ENCODE data around the gene HIGD1A. TPM values are rescaled to one million over a fixed set of nuclear protein-coding genes. Genes with fewer than 3 reads are reported as not detected.

Gene HIGD1A
- total and polyA plus RNA-seq, 2 of the 8 experiments (the other 6 are each of a cell fraction or from before 2014, with no cell fraction given), result 67.3 to 95.4 TPM

- H4K5ac ChIP-seq (ENCODE audit: insufficient read length, low read depth, low read length), result no peak overlapping the region
- H3K4me2 ChIP-seq (ENCODE audit: insufficient read depth in 1 of 2, low read depth in 2 of 2, low read length in 2 of 2), result no peak overlapping the region
- no peak overlapping the region for H2BK15ac ChIP-seq (ENCODE audit: low read length)
- DNase-seq (ENCODE audit: low read depth in 1 of 2, low spot score in 2 of 2) (no peak), FAIRE-seq (no peak)
- no peak overlapping the region for H3K9ac ChIP-seq (replicated peaks in 1 of 4; ENCODE audit: extremely low read depth in 1 of 4, low read depth in 3 of 4, low read length in 3 of 4)
- no peaks in the 10 kb centered on the region for H3K36me3 ChIP-seq (ENCODE audit: control insufficient read depth in 2 of 4, insufficient read depth in 4 of 4, low read length in 3 of 4)
- POLR2A ChIA-PET (ENCODE audit: partially characterized antibody), result no interaction called here
- no peak overlapping the region for H3K27ac ChIP-seq (ENCODE audit: low read depth, low read length)
- no peaks in the 10 kb centered on the region for H4K20me1 ChIP-seq (replicated peaks in 1 of 2; ENCODE audit: control insufficient read depth in 1 of 2, insufficient read depth in 2 of 2, low read length in 2 of 2)
- no peak overlapping the region for H4K91ac ChIP-seq (replicated peaks; ENCODE audit: insufficient read length, low read length)
- no peak overlapping the region for H2BK5ac ChIP-seq (ENCODE audit: low read depth, low read length)
- no peaks in the 10 kb centered on the region for H3K23me2 ChIP-seq (ENCODE audit: low read depth, low read length)
- H3K27me3 ChIP-seq (replicated peaks in 1 of 4; ENCODE audit: control insufficient read depth in 3 of 4, extremely low read depth in 1 of 4, insufficient read depth in 3 of 4, low read length in 3 of 4), result no peaks in the 10 kb centered on the region
- H2BK20ac ChIP-seq (ENCODE audit: low read length), result no peak overlapping the region
- no peak overlapping the region for H3K4ac ChIP-seq (replicated peaks; ENCODE audit: insufficient read length, low read depth, low read length)
- H3K4me1 ChIP-seq (replicated peaks in 1 of 4; ENCODE audit: control insufficient read depth in 3 of 4, insufficient read depth in 4 of 4, low read length in 3 of 4), result no peaks in the 10 kb centered on the region
- H3K79me2 ChIP-seq (ENCODE audit: control insufficient read depth in 1 of 2, insufficient read depth in 2 of 2, low read length in 2 of 2), result no peaks in the 10 kb centered on the region
- no peak overlapping the region for H2BK12ac ChIP-seq (ENCODE audit: low read depth, low read length)
- no peak overlapping the region for H3K23ac ChIP-seq (ENCODE audit: insufficient read length)
- 86% methylated on average over 1 of the region's 1 CpG; no CpG with 5 or more reads in 1 of the 2 experiments for WGBS, 2 experiments (ENCODE audit: extremely low coverage in 1 of 2, insufficient coverage in 1 of 2, insufficient read length in 1 of 2, insufficient replicate concordance in 2 of 2, low coverage in 1 of 2, low lambda C conversion rate in 2 of 2, missing lambda C conversion rate in 1 of 2)
- no peak overlapping the region for H4K8ac ChIP-seq (ENCODE audit: extremely low read depth, insufficient read depth, low read length)
- no peak overlapping the region for H2AK5ac ChIP-seq (ENCODE audit: low read depth, low read length)
- H2AFZ ChIP-seq (ENCODE audit: low read length), result no peak overlapping the region
- no peak overlapping the region for H3K14ac ChIP-seq (ENCODE audit: insufficient read length)
- H3K9me3 ChIP-seq (ENCODE audit: insufficient read depth in 2 of 2, low read depth in 1 of 2, low read length in 1 of 2), result no peaks in the 10 kb centered on the region; a peak in 1 of 4 replicates
- no peak overlapping the region for H3K4me3 ChIP-seq (ENCODE audit: extremely low read depth in 1 of 4, insufficient read depth in 2 of 4, low read depth in 3 of 4, low read length in 4 of 4)
- H3K56ac ChIP-seq (replicated peaks; ENCODE audit: insufficient read length, low read depth, low read length), result no peak overlapping the region
- no peak overlapping the region for H3K18ac ChIP-seq (ENCODE audit: extremely low read depth, low read length)
- no peaks in the 10 kb centered on the region for H3K79me1 ChIP-seq (ENCODE audit: low read depth, low read length)
- TF ChIP-seq BCL11A (IDR thresholded peaks at IDR 0.05; ENCODE audit: low read depth in 2 of 2, low read length in 2 of 2) (no peak), SRF (IDR thresholded peaks at IDR 0.05; ENCODE audit: low read depth, low read length) (no peak), BRCA1 (IDR thresholded peaks at IDR 0.05; ENCODE audit: low read depth, low read length) (no peak), BACH1 (IDR thresholded peaks at IDR 0.05; ENCODE audit: low read length) (no peak), JUN (IDR thresholded peaks at IDR 0.05; ENCODE audit: low read depth, low read length) (no peak), TAF7 (optimal IDR thresholded peaks at IDR 0.05; ENCODE audit: borderline replicate concordance, low read depth, low read length) (no peak)
- TF ChIP-seq, protein P1, sequence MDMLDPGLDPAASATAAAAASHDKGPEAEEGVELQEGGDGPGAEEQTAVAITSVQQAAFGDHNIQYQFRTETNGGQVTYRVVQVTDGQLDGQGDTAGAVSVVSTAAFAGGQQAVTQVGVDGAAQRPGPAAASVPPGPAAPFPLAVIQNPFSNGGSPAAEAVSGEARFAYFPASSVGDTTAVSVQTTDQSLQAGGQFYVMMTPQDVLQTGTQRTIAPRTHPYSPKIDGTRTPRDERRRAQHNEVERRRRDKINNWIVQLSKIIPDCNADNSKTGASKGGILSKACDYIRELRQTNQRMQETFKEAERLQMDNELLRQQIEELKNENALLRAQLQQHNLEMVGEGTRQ (IDR thresholded peaks at IDR 0.05; ENCODE audit: low read length), result no peak
- CTCF ChIA-PET (ENCODE audit: partially characterized antibody), result interaction anchor here (0.8 to 5.3 kb wide), 5 partner anchors 9 to 281 kb away, joined by 3 to 34 read pairs (median 3); no protein-coding TSS in a partner anchor
- no peak overlapping the region for H2BK120ac ChIP-seq (replicated peaks; ENCODE audit: low read depth, low read length)
Measured at GRCh38 chr3:42853056-42853455, 48.8 kb upstream of the HIGD1A start.

Measured in H1 (cell line).